IgD-negative memory B cell (primary cell): ENCODE results near the gene ANO1. TPM values are rescaled to one million over a fixed set of nuclear protein-coding genes. Genes with fewer than 3 reads are reported as not detected.

Experiments used
- H3K27ac Mint-ChIP-seq, 3 donors: one replicate each; pipeline ENCODE4 v1.8.0; 2020 to 2022; ENCODE audit warnings: mild to moderate bottlenecking in 3 of 3, mixed read lengths in 3 of 3, moderate library complexity in 1 of 3
- H3K27me3 Mint-ChIP-seq: one replicate; pipeline ENCODE4 v1.8.0; 2021; ENCODE audit warnings: mixed read lengths
- H3K36me3 Mint-ChIP-seq: one replicate; pipeline ENCODE4 v1.8.0; 2020; ENCODE audit warnings: mild to moderate bottlenecking, mixed read lengths
- H3K4me1 Mint-ChIP-seq, 3 donors: one replicate each; pipeline ENCODE4 v1.8.0; 2020 to 2022; ENCODE audit warnings: mixed read lengths in 3 of 3, mild to moderate bottlenecking in 1 of 3
- H3K4me3 Mint-ChIP-seq, 4 donors: one replicate each; pipeline ENCODE4 v1.8.0; 2020 to 2022; ENCODE audit warnings: mild to moderate bottlenecking in 4 of 4, mixed read lengths in 4 of 4, moderate library complexity in 3 of 4
- H3K9me3 Mint-ChIP-seq, 3 donors: one replicate each; pipeline ENCODE4 v1.8.0; 2020 to 2021; ENCODE audit warnings: mixed read lengths in 3 of 3, mild to moderate bottlenecking in 1 of 3
- polyA plus RNA-seq: library from polyadenylated mRNA; unstranded; fragments of 300-500 nt; fragmentation: Illumina TruSeq; gene quantifications from one replicate; pipeline ENCODE4 v1.2.3, GENCODE V29; 2021

ANO1 gene
- polyA plus RNA-seq, 1 donor from 2014 or later, result not detected

- Mint-ChIP-seq H3K27ac (no peak overlapping the region), H3K4me3 (no peak overlapping the region), H3K27me3 (peaks cover 17% of the 10 kb centered on the region), H3K9me3 (no peaks in the 10 kb centered on the region), H3K4me1 (no peaks in the 10 kb centered on the region), H3K36me3 (no peaks in the 10 kb centered on the region)
These were observed 29.1 kb downstream of the ANO1 start for GRCh38 chr11:70107191-70107590.

GRCh38 chr11:70107756-70108155 is 29.6 kb downstream of the ANO1 start:
- Mint-ChIP-seq H3K36me3 (no peaks in the 10 kb centered on the region), H3K27ac (no peak overlapping the region), H3K4me1 (no peaks in the 10 kb centered on the region), H3K27me3 (peaks cover 17% of the 10 kb centered on the region), H3K9me3 (no peaks in the 10 kb centered on the region), H3K4me3 (no peak overlapping the region)

- no peaks in the 10 kb centered on the region for H3K36me3 Mint-ChIP-seq
- H3K27ac Mint-ChIP-seq, result no peak overlapping the region
- H3K4me3 Mint-ChIP-seq, result no peak overlapping the region
- peaks cover 17% of the 10 kb centered on the region for H3K27me3 Mint-ChIP-seq
- H3K4me1 Mint-ChIP-seq, result no peaks in the 10 kb centered on the region
- H3K9me3 Mint-ChIP-seq, result no peaks in the 10 kb centered on the region
These were observed 30.1 kb downstream of the ANO1 start for GRCh38 chr11:70108250-70108649.

- Mint-ChIP-seq H3K27ac (no peak overlapping the region), H3K4me1 (no peaks in the 10 kb centered on the region), H3K9me3 (no peaks in the 10 kb centered on the region), H3K36me3 (no peaks in the 10 kb centered on the region), H3K4me3 (no peak overlapping the region), H3K27me3 (peaks cover 12% of the 10 kb centered on the region)
These were observed 30.9 kb downstream of the ANO1 start for GRCh38 chr11:70109006-70109405.

- Mint-ChIP-seq H3K36me3 (no peaks in the 10 kb centered on the region), H3K27ac (no peak overlapping the region), H3K4me3 (peak overlapping the region in 1 of 4 donors; percentile 66), H3K27me3 (peaks cover 12% of the 10 kb centered on the region), H3K9me3 (no peaks in the 10 kb centered on the region), H3K4me1 (no peaks in the 10 kb centered on the region)
These were observed 31.8 kb downstream of the ANO1 start for GRCh38 chr11:70109903-70110302.

- no peaks in the 10 kb centered on the region for H3K9me3 Mint-ChIP-seq
- no peak overlapping the region for H3K27ac Mint-ChIP-seq
- no peak overlapping the region for H3K4me3 Mint-ChIP-seq
- no peaks in the 10 kb centered on the region for H3K36me3 Mint-ChIP-seq
- H3K4me1 Mint-ChIP-seq, result no peaks in the 10 kb centered on the region
- peaks cover 9% of the 10 kb centered on the region for H3K27me3 Mint-ChIP-seq
These were observed 32.5 kb downstream of the ANO1 start for GRCh38 chr11:70110538-70111055.

- no peak overlapping the region for H3K27ac Mint-ChIP-seq
- no peaks in the 10 kb centered on the region for H3K4me1 Mint-ChIP-seq
- no peaks in the 10 kb centered on the region for H3K36me3 Mint-ChIP-seq
- H3K27me3 Mint-ChIP-seq, result peaks cover 7% of the 10 kb centered on the region
- no peaks in the 10 kb centered on the region for H3K9me3 Mint-ChIP-seq
- H3K4me3 Mint-ChIP-seq, result no peak overlapping the region
These were observed 33.3 kb downstream of the ANO1 start for GRCh38 chr11:70111269-70112016.

GRCh38 chr11:70112017-70112434 is 33.9 kb downstream of the ANO1 start:
- Mint-ChIP-seq H3K27me3 (peaks cover 7% of the 10 kb centered on the region), H3K36me3 (no peaks in the 10 kb centered on the region), H3K27ac (no peak overlapping the region), H3K4me3 (no peak overlapping the region), H3K4me1 (no peaks in the 10 kb centered on the region), H3K9me3 (no peaks in the 10 kb centered on the region)

- peak overlapping the region in 1 of 3 donors; percentile 16 for H3K27ac Mint-ChIP-seq
- peaks cover 0 to 2% (median 0%) of the 10 kb centered on the region in 3 donors for H3K9me3 Mint-ChIP-seq
- peaks cover 9% of the 10 kb centered on the region for H3K27me3 Mint-ChIP-seq
- no peaks in the 10 kb centered on the region for H3K36me3 Mint-ChIP-seq
- no peaks in the 10 kb centered on the region for H3K4me1 Mint-ChIP-seq
- no peak overlapping the region for H3K4me3 Mint-ChIP-seq
These were observed 35.7 kb downstream of the ANO1 start for GRCh38 chr11:70113801-70114200.

GRCh38 chr11:70115778-70116177 is 37.7 kb downstream of the ANO1 start:
- Mint-ChIP-seq H3K4me1 (no peaks in the 10 kb centered on the region), H3K27me3 (peaks cover 6% of the 10 kb centered on the region), H3K9me3 (peaks cover 0 to 4% (median 0%) of the 10 kb centered on the region in 3 donors), H3K4me3 (peak overlapping the region in 1 of 4 donors; percentile 21), H3K27ac (no peak overlapping the region), H3K36me3 (no peaks in the 10 kb centered on the region)

- Mint-ChIP-seq H3K4me3 (no peak overlapping the region), H3K27me3 (peaks cover 6% of the 10 kb centered on the region), H3K4me1 (no peaks in the 10 kb centered on the region), H3K9me3 (peaks cover 0 to 4% (median 0%) of the 10 kb centered on the region in 3 donors), H3K27ac (no peak overlapping the region), H3K36me3 (no peaks in the 10 kb centered on the region)
These were observed 38.4 kb downstream of the ANO1 start for GRCh38 chr11:70116386-70117065.

GRCh38 chr11:70117567-70118145 is 39.5 kb downstream of the ANO1 start:
- Mint-ChIP-seq H3K9me3 (peaks cover 0 to 4% (median 0%) of the 10 kb centered on the region in 3 donors), H3K27me3 (peaks cover 3% of the 10 kb centered on the region), H3K4me3 (no peak overlapping the region), H3K27ac (no peak overlapping the region), H3K36me3 (no peaks in the 10 kb centered on the region), H3K4me1 (no peaks in the 10 kb centered on the region)

- Mint-ChIP-seq H3K4me1 (no peaks in the 10 kb centered on the region), H3K4me3 (no peak overlapping the region), H3K27me3 (peaks cover 5% of the 10 kb centered on the region), H3K27ac (no peak overlapping the region), H3K9me3 (peaks cover 0 to 4% (median 0%) of the 10 kb centered on the region in 3 donors), H3K36me3 (no peaks in the 10 kb centered on the region)
These were observed 40.5 kb downstream of the ANO1 start for GRCh38 chr11:70118642-70119041.

- H3K4me1 Mint-ChIP-seq, result no peaks in the 10 kb centered on the region
- H3K4me3 Mint-ChIP-seq, result no peak overlapping the region
- no peaks in the 10 kb centered on the region for H3K36me3 Mint-ChIP-seq
- peaks cover 0 to 4% (median 0%) of the 10 kb centered on the region in 3 donors for H3K9me3 Mint-ChIP-seq
- H3K27me3 Mint-ChIP-seq, result peaks cover 5% of the 10 kb centered on the region
- H3K27ac Mint-ChIP-seq, result no peak overlapping the region
These were observed 41.4 kb downstream of the ANO1 start for GRCh38 chr11:70119502-70119901.

- no peak overlapping the region for H3K27ac Mint-ChIP-seq
- no peaks in the 10 kb centered on the region for H3K4me1 Mint-ChIP-seq
- H3K27me3 Mint-ChIP-seq, result peaks cover 5% of the 10 kb centered on the region
- peaks cover 0 to 4% (median 0%) of the 10 kb centered on the region in 3 donors for H3K9me3 Mint-ChIP-seq
- H3K4me3 Mint-ChIP-seq, result no peak overlapping the region
- no peaks in the 10 kb centered on the region for H3K36me3 Mint-ChIP-seq
These were observed 42.6 kb downstream of the ANO1 start for GRCh38 chr11:70120674-70121073.
